ENCODE results near the gene CSTPP1. TPM values are rescaled to one million over a fixed set of nuclear protein-coding genes. Genes with fewer than 3 reads are reported as not detected.

The CSTPP1 gene
- total RNA-seq, 4 donors from 2014 or later = 4.9 to 33.8 (median 19.5) TPM

- no peaks in the 10 kb centered on the region for H3K27me3 ChIP-seq
- peak within 1 kb of the TSS; percentile 89 to 96 for H3K27ac ChIP-seq
- peak within 1 kb of the TSS; percentile 66 to 86 for H3K4me3 ChIP-seq
- DNase-seq = peak in 1 of 2 donors; percentile 66
- H3K4me1 ChIP-seq = peaks cover 0 to 22% of the 10 kb centered on the region in 2 donors
- H3K9me3 ChIP-seq = no peaks in the 10 kb centered on the region
- no peaks in the 10 kb centered on the region for H3K36me3 ChIP-seq
- intact Hi-C loops (cut with DNase I; ENCODE audit: low total_unique reads) = no loop called here
- peak in 2 of 4 experiments; percentile 26 to 46 for TF ChIP-seq CTCF (IDR thresholded peaks at IDR 0.05)
- TF ChIP-seq POLR2A (IDR thresholded peaks at IDR 0.05) = peak in 1 of 2 donors; percentile 65
These were observed 249.6 kb downstream of the CSTPP1 start, which contains the start of gene PACSIN3 for GRCh38 chr11:47186076-47186699. Gene PACSIN3, minus strand, starts transcription at chr11:47186434. Its CDS starts 3,707 bp downstream, at chr11:47182727.

- intact Hi-C loops (cut with DNase I; ENCODE audit: low total_unique reads) = no loop called here
- no peaks in the 10 kb centered on the region for H3K9me3 ChIP-seq
- H3K4me3 ChIP-seq = peak overlapping the region; percentile 66 to 86
- H3K36me3 ChIP-seq = no peaks in the 10 kb centered on the region
- H3K4me1 ChIP-seq = peaks cover 0 to 22% of the 10 kb centered on the region in 2 donors
- TF ChIP-seq CTCF (IDR thresholded peaks at IDR 0.05) (peak in 3 of 4 experiments; percentile 6 to 19 (median 11)), POLR2A (IDR thresholded peaks at IDR 0.05) (peak; percentile 32 to 38)
- H3K27me3 ChIP-seq = no peaks in the 10 kb centered on the region
- DNase-seq = peak; percentile 72 to 78
- peak overlapping the region; percentile 89 to 96 for H3K27ac ChIP-seq
These were observed 250.4 kb downstream of the CSTPP1 start for GRCh38 chr11:47186700-47187695.

GRCh38 chr11:47187723-47188122 lies 251.2 kb downstream of the CSTPP1 start:
- TF ChIP-seq CTCF (IDR thresholded peaks at IDR 0.05) (no peak), POLR2A (IDR thresholded peaks at IDR 0.05) (no peak)
- DNase-seq = no peak
- Histone ChIP-seq H3K4me1 (peaks cover 0 to 20% of the 10 kb centered on the region in 2 donors), H3K27me3 (no peaks in the 10 kb centered on the region), H3K9me3 (no peaks in the 10 kb centered on the region), H3K4me3 (peak overlapping the region; percentile 66 to 86), H3K36me3 (no peaks in the 10 kb centered on the region), H3K27ac (peak overlapping the region; percentile 89 to 96)
- intact Hi-C loops (cut with DNase I; ENCODE audit: low total_unique reads) = no loop called here

- DNase-seq = no peak
- peak overlapping the region; percentile 89 to 96 for H3K27ac ChIP-seq
- H3K4me3 ChIP-seq = no peak overlapping the region
- no peaks in the 10 kb centered on the region for H3K27me3 ChIP-seq
- intact Hi-C loops (cut with DNase I; ENCODE audit: low total_unique reads) = no loop called here
- H3K9me3 ChIP-seq = no peaks in the 10 kb centered on the region
- TF ChIP-seq CTCF (IDR thresholded peaks at IDR 0.05) = no peak
- TF ChIP-seq POLR2A (IDR thresholded peaks at IDR 0.05) = no peak
- H3K4me1 ChIP-seq = peaks cover 0 to 16% of the 10 kb centered on the region in 2 donors
- no peaks in the 10 kb centered on the region for H3K36me3 ChIP-seq
These were observed 251.7 kb downstream of the CSTPP1 start for GRCh38 chr11:47188259-47188658.
